Embryonic facial prominence (tissue), 1 donor: ENCODE measurements around the gene RIC1.
"Not testable (repeated sequence)": the region's sequence is repeated elsewhere in the genome, so short reads cannot be mapped to it uniquely, and the experiment has no call there.

ENCODE experiments used
- DNase-seq: peaks from one replicate; pipeline ENCODE4 v3.0.0-alpha.2; 2016; ENCODE audit errors: extremely low spot score

RIC1 gene

GRCh38 chr9:5671711-5672353 is 42.9 kb downstream of the RIC1 start:
- no peak for DNase-seq

GRCh38 chr9:5675046-5675445 is 46.1 kb downstream of the RIC1 start:
- DNase-seq: not testable (repeated sequence)

- not testable (repeated sequence) for DNase-seq
These were observed 54.7 kb downstream of the RIC1 start for GRCh38 chr9:5683591-5683990.

- no peak for DNase-seq
These were observed 55.2 kb downstream of the RIC1 start for GRCh38 chr9:5684101-5684500.

- DNase-seq: no peak
These were observed 59.2 kb downstream of the RIC1 start for GRCh38 chr9:5688109-5688508.

DNA sequence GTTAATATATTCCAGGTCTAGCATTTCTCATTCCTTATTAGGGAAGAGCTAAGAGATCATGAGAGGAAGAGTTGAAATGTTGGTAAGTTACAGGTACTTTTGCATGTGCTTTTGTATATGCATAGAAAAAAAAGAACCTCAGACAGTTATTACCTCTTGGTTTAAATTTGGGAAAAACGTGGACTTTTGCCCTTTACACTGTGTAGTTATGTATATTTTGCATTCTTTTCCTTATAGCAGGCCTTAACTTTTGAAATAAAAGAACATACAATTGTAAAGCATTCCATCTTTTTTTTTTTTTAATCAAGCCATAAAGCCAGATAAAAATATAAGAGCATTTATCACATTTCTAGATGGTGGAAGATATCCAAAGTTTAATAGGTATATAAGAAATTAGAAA is 61.4 kb downstream of the RIC1 start:
- DNase-seq: no peak

DNA sequence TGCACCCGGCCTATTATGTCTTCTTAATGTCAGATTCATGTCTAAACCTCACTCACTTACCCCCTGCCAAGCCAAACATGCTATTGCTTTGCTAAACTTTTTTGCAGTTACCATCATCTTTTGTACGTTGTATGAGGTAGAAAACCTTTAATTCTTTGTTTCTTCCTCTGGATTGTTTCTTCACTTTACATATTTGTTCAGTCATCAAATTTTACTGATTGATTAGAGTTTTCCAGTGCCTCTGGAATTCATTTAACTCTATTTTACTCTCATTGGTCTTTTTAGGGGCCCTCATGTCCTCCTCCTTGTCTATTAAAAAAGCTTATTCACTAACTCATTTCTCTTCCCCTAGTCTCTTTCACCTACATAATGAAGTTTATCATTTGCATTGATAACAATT is 67.0 kb downstream of the RIC1 start:
- DNase-seq: no peak

GRCh38 chr9:5696884-5697283 is 68.0 kb downstream of the RIC1 start:
- no peak for DNase-seq

DNA sequence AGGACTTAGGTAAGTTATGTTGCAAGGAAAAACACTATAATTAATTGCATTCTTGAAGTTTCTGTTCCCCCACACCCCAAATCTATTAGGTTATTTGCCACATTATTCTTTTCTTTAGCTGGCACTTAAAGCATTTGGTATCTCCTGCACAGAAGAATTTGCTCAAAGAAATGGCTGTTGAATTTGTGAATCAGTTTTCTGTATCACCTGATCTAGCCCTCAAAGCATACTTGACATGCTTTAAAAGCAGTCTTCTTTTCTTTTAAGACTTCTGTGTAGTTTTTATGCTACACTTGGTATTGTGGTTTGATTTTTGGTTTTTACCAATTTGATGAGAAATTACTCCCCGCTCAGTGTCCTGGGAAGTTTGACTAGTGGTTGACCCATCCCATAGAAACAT is 69.1 kb downstream of the RIC1 start:
- DNase-seq: no peak

GRCh38 chr9:5698810-5699556 is 70.1 kb downstream of the RIC1 start:
- no peak for DNase-seq

GRCh38 chr9:5708414-5708813 is 79.5 kb downstream of the RIC1 start:
- no peak for DNase-seq

- DNase-seq: no peak
These were observed 83.9 kb downstream of the RIC1 start for GRCh38 chr9:5712651-5713390.

GRCh38 chr9:5714501-5715401 is 85.8 kb downstream of the RIC1 start:
- no peak for DNase-seq

GRCh38 chr9:5715548-5716127 is 86.7 kb downstream of the RIC1 start:
- DNase-seq: no peak

- not testable (repeated sequence) for DNase-seq
These were observed 88.5 kb downstream of the RIC1 start for GRCh38 chr9:5717434-5717833.

DNA sequence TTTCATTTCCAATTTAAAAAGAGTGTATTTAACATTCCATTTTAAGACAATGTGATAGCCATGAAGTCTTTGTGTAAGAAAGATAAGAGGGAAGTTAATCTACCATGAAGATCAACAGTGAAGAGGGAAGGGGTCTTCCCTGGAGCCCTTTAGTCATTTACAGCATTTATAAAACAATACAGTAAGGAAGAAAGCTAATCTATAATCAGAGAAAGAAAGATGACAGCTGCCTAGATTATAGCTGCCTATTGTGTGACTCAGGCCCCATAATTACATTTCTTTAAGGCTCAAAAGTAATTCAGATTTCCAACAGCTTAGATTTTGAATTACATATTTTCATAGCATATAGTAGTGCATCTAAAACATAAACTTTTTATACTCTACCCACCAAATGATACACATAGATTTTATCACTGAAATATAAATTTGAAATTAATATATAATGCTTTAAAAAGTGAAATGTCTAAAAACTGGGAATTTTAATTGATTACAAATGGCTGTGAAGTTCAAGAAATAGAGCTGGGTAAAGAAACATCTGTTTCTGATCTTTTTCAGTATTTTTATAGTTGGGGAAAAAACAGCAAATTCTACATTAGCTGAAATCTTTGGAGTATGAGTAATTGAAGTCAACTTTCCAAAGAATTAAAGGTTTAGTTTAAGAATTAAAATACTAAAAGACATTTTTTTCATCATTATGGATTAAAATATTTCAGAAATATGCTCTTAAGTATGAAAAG is 89.6 kb downstream of the RIC1 start:
- no peak for DNase-seq

GRCh38 chr9:5719100-5719926 is 90.4 kb downstream of the RIC1 start:
- no peak for DNase-seq

GRCh38 chr9:5720151-5720550 is 91.2 kb downstream of the RIC1 start:
- no peak for DNase-seq

GRCh38 chr9:5721279-5722087 is 92.6 kb downstream of the RIC1 start:
- no peak for DNase-seq
